Muscle layer of duodenum (tissue), 2 donors: Measurements from ENCODE around the gene ARMC9.
"Not testable (repeated sequence)": the region's sequence is repeated elsewhere in the genome, so short reads cannot be mapped to it uniquely, and the experiment has no call there.

Experiments
- H3K27ac ChIP-seq: one replicate; pipeline ENCODE4 v1.7.0; 2013; ENCODE audit warnings: mild to moderate bottlenecking, low read length
- H3K27me3 ChIP-seq: one replicate; pipeline ENCODE4 v1.7.0; 2013; ENCODE audit warnings: low read depth, mild to moderate bottlenecking, control low read depth, low read length
- H3K36me3 ChIP-seq, 2 donors: one replicate each; pipeline ENCODE4 v1.7.0; 2013; ENCODE audit warnings: low read length in 2 of 2, control low read depth in 1 of 2, mild to moderate bottlenecking in 1 of 2; ENCODE audit not compliant: insufficient read depth in 2 of 2, control insufficient read depth in 1 of 2
- H3K4me1 ChIP-seq, 2 donors: one replicate each; pipeline ENCODE4 v1.7.0; 2013; ENCODE audit warnings: low read length in 2 of 2, mild to moderate bottlenecking in 2 of 2, control low read depth in 1 of 2, moderate library complexity in 1 of 2; ENCODE audit not compliant: insufficient read depth in 2 of 2, control insufficient read depth in 1 of 2
- H3K4me3 ChIP-seq, 2 donors: one replicate each; pipeline ENCODE4 v1.7.0; 2013; ENCODE audit warnings: low read length in 2 of 2, low read depth in 1 of 2, mild to moderate bottlenecking in 1 of 2
- H3K9me3 ChIP-seq, 2 donors: one replicate each; pipeline ENCODE4 v1.7.0; 2013; ENCODE audit warnings: low read length in 2 of 2, control low read depth in 1 of 2, mild to moderate bottlenecking in 1 of 2; ENCODE audit not compliant: control insufficient read depth in 1 of 2
- donor health status: healthy.

ARMC9 gene

GRCh38 chr2:231193216-231193615 lies 5.2 kb upstream of the ARMC9 start:
- Histone ChIP-seq H3K27ac (peak overlapping the region; percentile 76), H3K4me3 (no peak overlapping the region), H3K4me1 (peaks cover 4 to 12% of the 10 kb centered on the region in 2 donors), H3K9me3 (no peaks in the 10 kb centered on the region), H3K36me3 (no peaks in the 10 kb centered on the region), H3K27me3 (no peaks in the 10 kb centered on the region)

GRCh38 chr2:231196592-231196991 lies 1.8 kb upstream of the ARMC9 start:
- Histone ChIP-seq H3K4me3 (no peak overlapping the region), H3K27ac (no peak overlapping the region), H3K27me3 (no peaks in the 10 kb centered on the region), H3K36me3 (no peaks in the 10 kb centered on the region), H3K9me3 (no peaks in the 10 kb centered on the region), H3K4me1 (peaks cover 4 to 21% of the 10 kb centered on the region in 2 donors)

GRCh38 chr2:231197196-231197595 lies 1.2 kb upstream of the ARMC9 start:
- not testable (repeated sequence) for H3K4me3 ChIP-seq, H3K9me3 ChIP-seq, H3K27ac ChIP-seq, H3K36me3 ChIP-seq, H3K27me3 ChIP-seq
- peaks cover 4 to 21% of the 10 kb centered on the region in 2 donors for H3K4me1 ChIP-seq

GRCh38 chr2:231197706-231198290 lies 633 bp upstream of the ARMC9 start:
- H3K27ac ChIP-seq = peak overlapping the region; percentile 77
- H3K27me3 ChIP-seq = no peaks in the 10 kb centered on the region
- no peaks in the 10 kb centered on the region for H3K9me3 ChIP-seq
- peaks cover under 1 to 21% of the 10 kb centered on the region in 2 donors for H3K4me1 ChIP-seq
- no peaks in the 10 kb centered on the region for H3K36me3 ChIP-seq
- peak overlapping the region; percentile 84 to 98 for H3K4me3 ChIP-seq

- H3K9me3 ChIP-seq = no peaks in the 10 kb centered on the region
- H3K27me3 ChIP-seq = no peaks in the 10 kb centered on the region
- H3K27ac ChIP-seq = peak overlapping the region; percentile 80
- H3K4me3 ChIP-seq = peak overlapping the region; percentile 84 to 98
- H3K36me3 ChIP-seq = no peaks in the 10 kb centered on the region
- H3K4me1 ChIP-seq = peaks cover 0 to 21% of the 10 kb centered on the region in 2 donors
Observed at GRCh38 chr2:231199219-231199618, 788 bp downstream of the ARMC9 start.

GRCh38 chr2:231200805-231201474 lies 2.5 kb downstream of the ARMC9 start:
- no peaks in the 10 kb centered on the region for H3K9me3 ChIP-seq
- no peaks in the 10 kb centered on the region for H3K36me3 ChIP-seq
- peak overlapping the region in 1 of 2 donors; percentile 84 for H3K4me3 ChIP-seq
- no peak overlapping the region for H3K27ac ChIP-seq
- H3K4me1 ChIP-seq = peaks cover 0 to 26% of the 10 kb centered on the region in 2 donors
- no peaks in the 10 kb centered on the region for H3K27me3 ChIP-seq

- Histone ChIP-seq H3K4me3 (peak overlapping the region in 1 of 2 donors; percentile 84), H3K9me3 (no peaks in the 10 kb centered on the region), H3K27me3 (no peaks in the 10 kb centered on the region), H3K36me3 (no peaks in the 10 kb centered on the region), H3K4me1 (peaks cover 0 to 26% of the 10 kb centered on the region in 2 donors), H3K27ac (no peak overlapping the region)
Observed at GRCh38 chr2:231201475-231201814, 3.0 kb downstream of the ARMC9 start.

GRCh38 chr2:231203087-231203486 lies 4.7 kb downstream of the ARMC9 start:
- no peaks in the 10 kb centered on the region for H3K27me3 ChIP-seq
- H3K4me1 ChIP-seq = peaks cover 0 to 21% of the 10 kb centered on the region in 2 donors
- no peak overlapping the region for H3K4me3 ChIP-seq
- H3K36me3 ChIP-seq = no peaks in the 10 kb centered on the region
- H3K9me3 ChIP-seq = no peaks in the 10 kb centered on the region
- no peak overlapping the region for H3K27ac ChIP-seq

- Histone ChIP-seq H3K27ac (no peak overlapping the region), H3K4me1 (peaks cover 0 to 21% of the 10 kb centered on the region in 2 donors)
Observed at GRCh38 chr2:231204146-231204545, 5.7 kb downstream of the ARMC9 start.

GRCh38 chr2:231204581-231204980 lies 6.2 kb downstream of the ARMC9 start:
- Histone ChIP-seq H3K9me3 (no peaks in the 10 kb centered on the region), H3K27ac (no peak overlapping the region), H3K36me3 (peaks cover 5 to 9% of the 10 kb centered on the region in 2 donors), H3K4me1 (peaks cover 0 to 17% of the 10 kb centered on the region in 2 donors), H3K27me3 (no peaks in the 10 kb centered on the region), H3K4me3 (no peak overlapping the region)

More at GRCh38 chr2:231204146-231204545, 5.7 kb downstream of the ARMC9 start:
- H3K9me3 ChIP-seq = no peaks in the 10 kb centered on the region
- H3K27me3 ChIP-seq = no peaks in the 10 kb centered on the region
- H3K36me3 ChIP-seq = peaks cover 5 to 8% of the 10 kb centered on the region in 2 donors
- H3K4me3 ChIP-seq = no peak overlapping the region

- peaks cover 5 to 19% of the 10 kb centered on the region in 2 donors for H3K36me3 ChIP-seq
- no peaks in the 10 kb centered on the region for H3K9me3 ChIP-seq
- peaks cover 0 to 10% of the 10 kb centered on the region in 2 donors for H3K4me1 ChIP-seq
- no peak overlapping the region for H3K27ac ChIP-seq
- no peak overlapping the region for H3K4me3 ChIP-seq
- no peaks in the 10 kb centered on the region for H3K27me3 ChIP-seq
Observed at GRCh38 chr2:231207734-231208133, 9.3 kb downstream of the ARMC9 start.
